Pulmonary artery endothelial cell (primary cell): Measurements from ENCODE around the gene PHACTR3. TPM values are rescaled to one million over a fixed set of nuclear protein-coding genes. Genes with fewer than 3 reads are reported as not detected.

Experiments used
- DNase-seq: peaks from one replicate; pipeline ENCODE4 v3.0.0-alpha.2; 2011; ENCODE audit warnings: low read depth, low spot score
- total RNA-seq: library from RNA; depleted of rRNA; stranded (reverse); fragments of >200 nt; gene quantifications from 2 replicates; pipeline ENCODE4 v1.2.3, GENCODE V29; 2014

The PHACTR3 gene
- total RNA-seq, 1 donor from 2014 or later = not detected

DNA sequence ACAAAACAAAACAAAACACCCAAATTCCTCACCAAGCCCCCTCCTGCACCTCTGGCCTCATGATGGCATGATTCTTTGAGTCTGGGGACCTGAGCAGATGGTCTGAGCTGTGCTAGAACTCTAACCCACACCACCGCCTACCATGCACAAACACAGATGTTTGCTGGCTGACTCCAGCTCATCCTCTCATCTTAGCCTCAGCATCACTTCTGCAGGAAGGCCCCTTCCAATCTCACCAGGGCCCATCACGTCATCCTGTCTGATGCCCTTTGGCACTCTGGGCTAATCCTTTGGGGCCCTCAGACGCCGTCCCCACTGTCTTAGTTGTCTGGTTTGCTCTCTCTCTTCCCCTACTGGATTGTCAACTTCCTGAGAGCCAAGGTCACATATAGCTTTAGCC, 85.8 kb downstream of the PHACTR3 start:
- DNase-seq = no peak

DNA sequence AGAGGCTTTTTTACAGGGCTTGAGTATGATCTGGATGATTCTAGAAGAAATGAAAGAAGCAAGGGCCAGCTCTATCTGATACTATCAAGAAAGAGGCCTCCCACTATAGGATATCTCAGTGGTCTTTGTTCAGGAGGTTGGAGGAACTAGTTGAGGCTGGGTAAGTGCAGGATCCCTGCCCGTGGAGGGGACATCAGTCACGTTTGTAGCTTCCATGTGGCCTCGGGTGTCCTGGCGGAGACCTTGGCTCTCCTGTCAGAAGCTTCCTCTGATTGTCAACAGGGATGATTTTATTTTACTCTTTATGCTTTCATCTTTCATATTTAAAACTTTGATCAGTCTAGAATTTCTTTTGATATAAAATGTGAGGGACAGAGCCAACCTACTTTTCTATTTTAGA, 86.6 kb downstream of the PHACTR3 start:
- no peak for DNase-seq

DNA sequence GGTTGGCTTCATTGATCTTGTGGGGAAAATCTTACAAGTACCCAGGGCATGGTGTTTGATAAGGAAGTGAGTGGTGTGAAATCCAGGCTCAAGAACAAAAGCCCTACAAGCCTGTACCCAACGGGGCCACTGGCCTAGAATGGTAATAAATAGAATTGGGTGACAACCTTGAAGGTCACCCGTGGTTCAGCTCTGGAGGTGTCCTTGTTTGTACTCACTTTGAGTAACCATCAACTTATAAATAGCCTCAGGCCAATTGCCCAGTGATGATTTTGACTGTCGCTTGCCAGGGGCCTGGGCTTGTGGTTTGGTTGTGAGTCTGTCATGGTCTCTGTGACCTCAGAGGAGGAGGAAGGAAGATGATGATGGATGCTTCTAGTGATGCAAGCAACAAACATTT, 87.8 kb downstream of the PHACTR3 start:
- DNase-seq = no peak

DNA sequence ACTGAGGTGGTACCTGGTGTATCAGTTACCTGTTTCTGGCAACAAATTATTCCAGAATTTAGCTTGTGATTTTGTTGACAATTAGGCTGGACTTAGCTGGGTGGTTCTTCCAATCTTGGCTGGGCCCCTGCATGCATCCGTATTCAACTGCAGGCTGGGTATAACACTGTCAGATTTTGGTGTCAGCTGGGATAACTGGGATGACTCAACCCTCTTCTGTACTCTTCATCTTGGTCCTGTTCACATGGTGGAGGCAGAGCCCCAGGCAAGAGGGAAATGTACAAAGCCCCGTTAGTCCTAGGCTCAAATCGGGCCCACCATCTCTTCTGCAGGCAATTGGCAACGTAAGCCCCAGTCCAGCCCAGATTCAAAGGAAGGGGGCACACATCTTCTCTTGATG, 89.2 kb downstream of the PHACTR3 start:
- DNase-seq = no peak

DNA sequence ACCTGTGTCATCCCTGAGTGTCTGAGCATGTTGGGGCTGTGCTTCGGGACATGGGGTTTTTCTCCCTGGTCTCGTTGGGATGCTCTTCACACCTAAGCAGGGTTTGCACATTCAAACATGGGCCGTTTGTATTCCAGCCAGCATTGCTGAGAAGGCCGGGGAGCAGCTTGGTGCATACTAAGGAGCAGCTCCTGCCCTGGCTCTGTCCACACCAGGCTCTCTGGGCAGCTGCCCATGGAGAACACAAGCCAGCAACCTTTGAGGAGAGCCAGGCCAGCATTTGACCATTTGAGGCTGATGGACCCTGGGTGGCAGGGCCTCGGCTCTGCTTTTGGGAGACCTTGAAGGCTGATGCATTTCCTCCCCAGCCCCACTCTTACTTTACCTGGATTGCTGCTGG, 92.1 kb downstream of the PHACTR3 start:
- DNase-seq = no peak

DNA sequence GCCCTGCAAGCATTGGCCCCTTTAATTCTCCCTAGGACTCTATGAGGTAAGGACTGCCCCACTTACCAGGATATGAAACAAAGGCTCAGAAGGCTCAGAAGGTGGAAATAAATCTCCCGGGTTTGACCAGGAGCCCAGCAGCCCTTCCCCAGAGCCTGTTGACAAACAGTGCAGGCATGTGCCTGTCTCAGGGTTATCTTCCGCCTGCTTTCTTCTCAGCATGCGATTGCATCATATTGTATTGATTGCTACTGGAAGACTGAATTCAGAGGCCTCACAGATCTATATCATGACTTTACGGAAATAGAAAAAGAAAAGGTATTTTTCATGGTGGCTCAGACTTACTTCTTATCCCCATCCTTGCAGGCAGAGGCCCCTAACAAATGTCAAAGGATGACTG, 92.7 kb downstream of the PHACTR3 start:
- no peak for DNase-seq

DNA sequence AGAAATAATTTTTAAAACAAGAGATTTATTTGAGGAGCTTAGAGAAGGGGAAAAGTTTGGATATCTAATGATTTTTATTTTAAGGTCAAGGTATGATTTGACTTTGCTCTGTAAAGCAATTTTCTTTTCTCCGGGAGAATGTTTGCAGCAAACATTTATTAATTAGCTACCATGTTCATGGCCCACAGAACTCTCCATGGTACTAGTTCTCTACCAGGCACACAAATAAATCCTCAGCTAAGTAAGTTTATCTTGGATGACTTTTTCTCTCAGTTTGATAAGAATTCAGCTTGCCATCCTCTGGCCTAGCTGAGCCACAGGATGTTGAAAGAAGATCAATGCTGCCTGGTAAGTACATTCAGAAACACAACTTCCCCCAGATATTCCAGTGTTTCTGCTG, 94.3 kb downstream of the PHACTR3 start:
- DNase-seq = no peak

DNA sequence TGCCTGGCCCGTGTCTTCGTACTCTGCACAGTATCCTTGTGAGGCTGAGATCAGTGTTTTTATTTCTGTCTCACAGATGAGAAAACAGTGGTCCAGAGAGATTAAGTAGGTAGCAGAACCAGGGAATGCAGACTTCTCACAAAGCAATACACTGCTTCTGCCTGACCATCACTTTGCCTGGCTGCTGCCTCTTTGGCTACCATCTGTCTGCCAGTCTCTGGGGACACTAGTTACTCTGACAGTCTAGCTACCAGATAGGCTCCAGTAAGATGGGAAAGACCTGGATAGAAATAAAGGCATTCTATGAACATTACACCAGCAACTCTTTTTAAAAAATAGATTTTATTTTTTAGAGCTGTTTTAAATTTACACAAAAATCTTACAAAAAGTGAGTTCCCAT, 96.9 kb downstream of the PHACTR3 start:
- DNase-seq = no peak

DNA sequence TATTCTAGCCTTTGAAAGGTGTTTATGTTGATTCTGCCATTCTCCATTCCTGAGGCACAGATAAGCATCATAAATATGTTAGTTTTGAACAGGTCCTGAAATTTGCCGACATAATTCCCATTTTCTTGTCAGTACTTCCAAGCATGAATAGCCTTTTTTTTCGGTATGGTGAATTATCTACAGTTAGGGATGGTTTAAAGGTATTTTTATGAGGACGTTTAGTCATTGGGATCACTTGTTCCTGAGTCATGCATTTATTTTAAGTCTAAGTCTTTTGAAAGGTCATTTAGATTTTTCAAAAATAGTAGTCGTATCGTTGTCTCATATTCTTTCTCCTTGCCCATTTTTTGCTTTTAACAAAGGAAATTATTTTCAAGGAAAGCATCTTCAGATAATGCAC, 98.7 kb downstream of the PHACTR3 start:
- no peak for DNase-seq

DNA sequence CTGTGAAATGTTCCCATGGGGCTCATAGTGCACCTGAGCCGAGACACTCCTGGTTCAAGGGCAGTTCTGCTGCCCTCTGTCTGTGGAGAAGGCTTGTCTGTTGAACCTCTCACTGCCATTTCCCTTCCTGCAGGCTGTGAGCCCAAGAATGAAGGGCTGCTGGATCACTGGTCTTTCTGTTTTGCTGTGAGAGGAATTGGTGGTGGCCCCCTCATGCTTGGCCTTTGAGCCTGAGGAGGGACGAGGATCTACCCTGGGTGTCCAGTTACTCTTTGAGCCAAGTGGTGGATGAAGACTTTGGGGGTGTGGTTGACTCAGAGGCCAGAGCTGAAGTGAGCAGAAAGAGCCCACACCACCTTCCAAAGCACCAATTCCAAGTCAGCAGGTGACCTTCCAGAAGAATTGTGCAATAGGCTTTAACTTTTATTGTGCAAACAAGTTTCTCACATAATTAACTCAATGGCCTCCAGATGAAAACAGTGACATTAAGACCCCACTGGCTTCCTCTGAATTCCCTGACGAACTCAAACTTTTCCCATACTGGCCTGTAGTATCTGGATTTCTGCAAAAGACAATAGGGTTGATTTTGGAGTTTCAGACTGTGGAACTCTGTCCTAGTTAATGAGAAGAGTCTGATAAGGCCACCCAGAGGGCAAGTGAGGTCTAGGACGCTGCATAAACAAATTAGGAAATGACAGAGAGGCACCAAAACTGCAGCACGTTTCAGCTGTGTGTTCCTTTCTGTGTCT, 101.5 kb downstream of the PHACTR3 start:
- DNase-seq = no peak

DNA sequence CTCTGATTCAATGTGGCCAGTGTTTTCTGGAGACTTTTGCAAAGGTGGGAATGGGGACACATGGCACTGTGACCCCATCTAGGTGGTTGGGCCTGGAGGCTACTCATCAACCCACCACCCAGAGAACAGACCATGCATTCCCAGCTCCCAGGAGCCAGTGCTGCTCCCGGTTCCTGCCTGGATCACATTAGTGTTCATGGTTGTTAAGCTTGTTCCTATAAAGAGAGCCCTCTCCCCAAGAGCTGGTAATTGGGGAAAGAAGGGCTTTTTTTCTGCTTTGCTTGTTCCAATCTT, 102.0 kb downstream of the PHACTR3 start:
- DNase-seq = no peak

DNA sequence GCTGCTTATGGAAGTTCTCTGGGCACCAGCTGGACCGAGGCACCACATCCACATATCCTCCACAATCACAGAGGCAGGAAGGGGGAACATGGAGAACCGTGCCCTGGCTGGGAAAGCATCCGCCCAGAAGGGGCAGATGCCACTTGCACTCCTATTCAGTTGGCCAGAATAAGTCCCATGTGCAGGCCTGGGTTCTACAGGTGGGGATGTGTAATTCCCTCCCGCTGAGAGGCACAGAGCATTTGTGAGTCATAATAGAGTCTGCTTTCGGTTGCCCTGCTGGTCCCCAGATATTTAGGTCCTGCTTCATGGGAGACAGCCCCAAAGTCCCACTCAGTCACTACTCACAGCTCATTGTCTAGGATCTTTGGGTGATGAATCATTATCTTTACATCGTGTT, 104.0 kb downstream of the PHACTR3 start:
- no peak for DNase-seq

DNA sequence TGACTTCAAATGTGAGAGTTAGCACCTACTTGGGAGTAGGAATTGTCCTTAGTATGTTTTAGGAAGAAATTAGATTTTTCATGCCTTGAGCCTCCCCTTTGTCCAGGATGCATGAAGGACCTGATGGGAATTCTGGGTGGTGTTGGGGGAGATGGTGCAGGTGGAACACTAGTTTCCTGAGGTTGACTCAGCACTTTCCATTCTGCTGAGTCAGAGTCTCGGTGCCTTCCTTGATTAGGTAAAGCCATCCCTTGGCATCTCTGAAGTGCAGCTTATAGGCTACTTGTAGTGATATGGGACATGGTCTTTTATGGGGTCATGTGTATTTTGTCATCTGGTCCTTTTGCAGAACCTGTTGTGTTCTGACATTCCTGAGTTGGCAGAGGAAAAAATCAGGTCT, 105.3 kb downstream of the PHACTR3 start:
- no peak for DNase-seq

DNA sequence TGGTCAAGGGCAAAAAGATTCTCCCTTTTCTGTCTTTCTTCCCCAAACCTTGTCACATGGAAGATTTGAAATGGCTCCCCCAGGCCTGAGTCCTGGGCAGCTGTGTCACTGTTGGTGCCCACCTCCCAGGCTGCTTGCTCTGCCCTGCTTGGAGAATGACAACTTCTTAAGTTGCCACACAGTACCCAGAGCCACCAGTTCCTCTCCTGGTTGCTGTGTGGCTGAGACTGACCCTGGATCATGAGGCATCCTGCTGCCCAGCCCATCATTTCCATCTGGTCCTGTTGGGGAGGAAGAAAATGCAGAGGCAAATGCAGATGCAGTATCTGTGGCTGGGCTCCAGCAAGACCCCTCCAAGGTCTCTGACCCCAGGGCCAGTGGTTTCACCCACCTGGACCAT, 113.7 kb downstream of the PHACTR3 start:
- no peak for DNase-seq

DNA sequence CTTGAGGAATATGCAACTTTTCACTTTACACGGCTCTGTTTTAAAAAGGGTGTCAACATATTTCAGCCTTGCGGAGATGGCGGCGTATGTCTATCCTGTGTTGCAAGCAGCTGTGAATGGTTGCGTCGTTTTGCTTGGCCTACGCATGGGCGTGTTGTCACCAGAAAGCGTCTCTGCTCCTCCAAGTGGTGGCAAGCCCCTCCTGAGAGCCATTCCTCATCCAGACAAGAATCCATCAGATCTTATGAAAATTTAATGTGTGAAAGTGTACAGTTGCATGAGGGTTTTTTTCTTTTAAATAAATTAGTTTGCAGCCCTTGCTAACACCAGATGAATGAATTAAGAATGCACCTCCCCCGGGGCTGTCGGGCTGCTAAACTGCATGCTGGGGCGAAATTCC, 114.4 kb downstream of the PHACTR3 start:
- DNase-seq = no peak

DNA sequence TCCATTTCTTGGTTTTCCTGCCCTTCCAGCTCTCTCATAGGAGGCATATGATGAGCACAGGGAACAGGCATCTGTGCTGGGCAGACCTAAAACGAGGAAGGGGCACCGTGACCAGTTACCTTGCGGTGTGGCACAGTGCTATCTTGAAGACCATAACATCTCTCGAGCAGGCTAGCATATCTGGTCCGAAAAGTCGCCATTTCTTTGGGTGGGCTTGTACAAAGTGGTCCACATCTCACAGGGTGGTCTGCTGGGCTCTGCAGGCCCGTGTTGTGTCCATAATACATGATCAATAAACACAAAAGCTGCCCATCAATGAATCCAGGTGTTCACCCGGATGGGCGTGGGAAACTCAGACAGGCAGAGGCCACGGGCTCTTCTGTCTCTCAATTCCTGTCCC, 115.7 kb downstream of the PHACTR3 start:
- no peak for DNase-seq

DNA sequence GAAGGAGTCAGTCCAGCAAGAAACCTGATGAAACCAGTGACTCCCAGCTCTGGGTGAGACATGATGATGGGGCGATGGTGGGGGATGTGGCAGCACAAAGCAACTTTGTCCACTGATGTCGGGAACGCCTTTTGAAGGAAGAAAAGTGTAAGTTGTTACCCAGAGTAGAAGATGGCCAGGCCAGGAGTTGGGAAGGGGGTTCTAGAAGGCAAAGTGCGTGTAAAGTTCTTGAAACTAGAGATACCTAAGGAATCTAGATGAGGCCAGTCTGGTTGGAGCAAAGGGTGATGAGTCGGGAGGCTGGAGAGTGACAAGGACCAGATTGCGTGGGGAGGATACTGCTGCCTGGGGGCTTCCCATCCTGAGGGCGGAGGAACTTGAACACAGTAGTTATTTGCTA, 117.0 kb downstream of the PHACTR3 start:
- no peak for DNase-seq

DNA sequence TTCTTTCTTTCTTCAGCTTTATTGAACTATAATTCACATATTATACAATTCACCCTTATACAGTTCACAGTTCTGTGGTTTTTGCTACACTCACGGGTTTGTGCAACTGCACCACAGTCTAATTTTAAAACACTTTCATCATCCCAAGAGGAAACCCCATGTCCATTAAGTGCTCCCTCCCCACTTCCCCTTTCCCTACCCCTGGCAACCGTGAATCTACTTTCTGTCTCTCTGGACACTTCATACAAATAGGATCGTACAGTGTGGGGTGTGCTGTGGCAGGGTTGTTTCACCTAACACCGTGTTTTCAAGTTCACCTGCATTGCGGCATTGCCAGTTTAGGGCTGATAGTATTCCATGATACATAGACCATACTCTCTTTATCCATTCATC, 118.8 kb downstream of the PHACTR3 start:
- DNase-seq = no peak

DNA sequence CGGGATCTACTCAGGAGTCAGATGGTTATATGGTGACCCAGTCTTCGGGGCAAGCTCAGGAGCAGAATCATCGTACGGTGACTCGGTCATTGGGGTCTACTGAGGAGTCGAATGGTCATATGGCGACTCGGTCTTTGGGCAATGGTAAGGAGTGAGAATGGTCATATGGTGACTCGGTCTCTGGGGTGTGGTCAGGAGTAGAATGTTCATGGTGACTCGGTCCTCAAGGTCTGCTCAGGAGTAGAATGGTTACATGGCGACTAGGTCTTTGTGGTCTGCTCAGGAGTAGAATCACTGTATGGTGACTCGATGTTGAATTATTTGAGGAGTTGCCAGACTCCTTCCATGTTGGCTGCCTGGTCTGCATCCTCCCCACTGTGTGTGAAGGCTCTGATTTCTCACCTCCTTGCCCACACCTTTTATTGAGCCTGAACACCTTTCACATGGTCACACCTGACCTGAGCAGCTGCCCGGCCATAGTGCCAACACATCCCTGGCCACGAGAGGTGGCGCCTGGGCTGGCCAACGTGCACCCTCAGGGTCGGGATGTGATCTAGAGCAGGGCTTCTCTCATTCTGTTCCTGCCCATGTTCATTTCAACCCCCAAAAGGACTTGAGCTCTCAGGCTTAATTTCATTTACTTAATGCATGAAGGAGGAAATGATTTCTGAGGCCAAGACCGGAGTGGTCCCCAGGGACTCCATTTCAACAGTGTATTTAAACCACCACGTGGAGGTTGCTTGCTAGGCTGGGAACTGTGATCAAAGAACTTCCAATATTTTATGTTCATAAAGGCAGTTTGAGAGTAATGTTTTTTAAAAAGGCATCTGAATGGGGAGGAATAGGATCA, 119.5 kb downstream of the PHACTR3 start:
- no peak for DNase-seq

DNA sequence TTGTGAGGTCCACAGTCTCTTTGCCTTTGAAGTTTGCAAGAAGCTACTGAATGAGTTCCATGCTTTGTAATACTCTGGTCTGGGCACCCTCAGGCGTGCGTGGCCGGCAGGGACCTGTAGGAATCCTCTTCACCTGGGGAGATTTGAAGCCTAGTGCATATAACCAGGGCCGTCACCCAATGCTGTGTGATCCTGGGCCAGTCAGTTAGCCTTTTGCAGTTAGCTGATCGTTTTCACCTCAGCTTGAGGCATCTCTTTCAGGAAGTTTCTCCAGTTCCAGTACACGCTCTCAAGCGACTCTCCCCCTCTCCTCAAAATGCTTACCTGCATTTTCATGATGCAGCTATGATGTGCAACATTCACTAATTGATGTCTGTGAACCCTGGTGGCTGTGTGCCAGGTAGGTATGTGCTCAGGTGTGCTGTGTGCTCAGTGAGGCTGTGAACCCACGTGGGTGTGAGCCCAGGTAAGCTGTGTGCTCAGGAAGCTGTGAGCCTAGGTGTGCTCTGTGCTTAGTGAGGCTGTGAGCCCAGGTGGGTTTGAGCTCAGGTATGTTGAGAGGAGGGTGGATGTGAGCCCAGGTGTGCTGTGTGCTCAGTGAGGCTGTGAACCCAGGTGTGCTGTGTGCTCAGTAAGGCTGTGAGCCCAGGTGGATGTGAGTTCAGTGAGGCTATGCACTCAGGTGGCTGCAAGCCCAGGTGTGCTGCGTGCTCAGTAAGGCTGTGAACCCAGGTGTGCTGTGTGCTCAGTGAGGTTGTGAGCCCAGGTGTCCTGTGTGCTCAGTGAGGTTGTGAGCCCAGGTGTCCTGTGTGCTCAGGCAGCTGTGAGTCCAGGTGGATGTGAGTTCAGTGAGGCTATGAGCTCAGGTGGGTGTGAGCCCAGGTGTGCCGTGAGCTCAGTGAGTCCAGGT, 120.4 kb downstream of the PHACTR3 start:
- no peak for DNase-seq

DNA sequence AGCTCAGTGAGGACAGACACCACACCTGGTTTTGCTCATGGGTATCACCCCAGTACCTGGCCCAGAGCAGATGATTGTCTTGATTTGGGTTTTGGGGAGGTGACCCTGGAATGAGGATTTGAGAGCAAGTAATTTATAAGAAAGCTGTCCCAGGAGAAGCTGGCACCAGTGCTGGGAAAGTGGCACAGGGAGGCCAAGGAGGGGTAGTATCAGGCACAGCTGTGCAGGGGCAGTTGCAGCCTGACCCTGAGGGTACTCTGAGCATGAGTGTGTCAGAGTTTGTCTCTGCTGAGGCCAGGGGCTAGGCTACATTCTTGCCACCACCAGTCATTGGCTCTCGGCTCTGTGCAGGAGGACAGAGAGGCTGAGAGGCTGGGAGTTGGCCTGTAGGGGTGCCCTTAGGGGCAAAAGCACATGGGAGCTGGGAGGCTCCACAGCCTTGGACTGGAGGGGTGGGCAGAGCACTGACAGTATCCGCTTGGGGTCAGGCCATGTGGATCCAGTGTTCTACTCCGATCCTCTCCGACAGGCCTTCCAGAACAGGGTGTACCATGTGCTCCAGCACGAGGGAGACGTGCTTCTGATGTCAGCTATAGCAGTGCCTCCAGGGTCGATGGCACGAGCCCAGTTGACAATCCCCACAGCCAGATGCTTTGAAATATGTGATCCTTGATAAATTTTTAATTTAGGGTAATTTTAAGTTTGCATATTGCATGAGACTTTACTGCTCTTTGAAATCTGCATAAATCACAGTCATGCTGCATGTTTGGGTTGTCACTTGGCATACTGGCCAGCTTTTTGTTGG, 121.3 kb downstream of the PHACTR3 start:
- no peak for DNase-seq

DNA sequence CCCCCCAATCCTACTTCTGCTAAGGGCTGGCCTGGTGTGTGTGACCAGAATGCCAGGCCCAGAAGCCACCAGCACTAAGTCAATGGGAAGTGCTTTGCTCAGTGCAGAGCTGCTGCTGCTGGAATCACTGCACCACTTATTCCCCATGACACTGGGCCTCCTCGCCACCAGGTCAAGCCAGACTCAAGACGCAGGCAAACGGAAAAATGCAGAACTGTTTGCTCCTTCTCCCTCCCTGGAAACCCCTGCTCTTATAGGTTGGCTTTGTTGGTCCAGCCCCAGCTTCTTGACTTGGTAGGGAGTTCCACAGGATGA, 121.9 kb downstream of the PHACTR3 start:
- no peak for DNase-seq
